Colonic mucosa (tissue), 4 donors: ENCODE measurements around the gene NT5C1A. TPM values are rescaled to one million over a fixed set of nuclear protein-coding genes. Genes with fewer than 3 reads are reported as not detected.
A peak's percentile ranks its signal among the peaks of the same experiment; 100 is the strongest.

Experiments used
- DNase-seq: peaks from one replicate; pipeline ENCODE4 v3.0.0-alpha.2; 2020
- H3K27ac ChIP-seq: fragments of 200-600 bp; one replicate; pipeline ENCODE4 v1.8.0; 2021
- H3K27me3 ChIP-seq: fragments of 200-600 bp; one replicate; pipeline ENCODE4 v1.8.0; 2021
- H3K36me3 ChIP-seq: fragments of 200-600 bp; one replicate; pipeline ENCODE4 v1.8.0; 2021
- H3K4me1 ChIP-seq: fragments of 200-600 bp; one replicate; pipeline ENCODE4 v1.8.0; 2021; ENCODE audit warnings: mild to moderate bottlenecking
- H3K4me3 ChIP-seq: fragments of 200-600 bp; one replicate; pipeline ENCODE4 v1.8.0; 2021
- H3K9ac ChIP-seq, 2 donors: one replicate each; pipeline ENCODE4 v1.7.0; 2013; ENCODE audit warnings: control low read depth in 2 of 2, low read depth in 2 of 2, low read length in 2 of 2
- H3K9me3 ChIP-seq: fragments of 200-600 bp; one replicate; pipeline ENCODE4 v1.8.0; 2021
- CTCF ChIP-seq: fragments of 200-600 bp; IDR thresholded peaks from one replicate; pipeline ENCODE4 v1.8.0; 2022; ENCODE audit warnings: antibody characterized with exemption, mild to moderate bottlenecking
- intact Hi-C: fragments of 100-400 bp; cut with DNase I; formaldehyde crosslinking; loops from one replicate; pipeline ENCODE4 v1.14.1; 2022
- total RNA-seq, 2 donors: library from RNA; stranded (reverse); fragmentation: NEBNext Ultra II Directional in 1 of 2; extraction: Animal tissue kit (Norgen Biotek cat#: 25700) in 1 of 2; gene quantifications; one replicate each; pipeline ENCODE4 v1.2.1, GENCODE V29; 2021
- donor health status: healthy.
- donor health status: DM: no; HTN: no; CAD: no.
- donor health status: DM: no; HTN: no; CAD: no.

NT5C1A gene
- total RNA-seq, 2 donors from 2014 or later: not detected

- no peak for TF ChIP-seq CTCF
Observed at GRCh38 chr1:39657402-39657801, 14.5 kb downstream of the NT5C1A start.

GRCh38 chr1:39656391-39656790, 15.5 kb downstream of the NT5C1A start:
- Histone ChIP-seq H3K4me1 (no peaks in the 10 kb centered on the region), H3K9me3 (no peaks in the 10 kb centered on the region), H3K36me3 (no peaks in the 10 kb centered on the region), H3K9ac (no peak overlapping the region), H3K27me3 (no peaks in the 10 kb centered on the region), H3K4me3 (no peak overlapping the region), H3K27ac (no peak overlapping the region)
- intact Hi-C loops: loop anchor here (10.0 kb wide), 1 partner anchor 562 kb away; no protein-coding TSS in a partner anchor
- DNase-seq: no peak
- TF ChIP-seq CTCF: no peak

More at GRCh38 chr1:39657402-39657801, 14.5 kb downstream of the NT5C1A start:
- no peak overlapping the region for H3K4me3 ChIP-seq
- intact Hi-C loops: loop anchor here (10.0 kb wide), 1 partner anchor 563 kb away; no protein-coding TSS in a partner anchor
- no peaks in the 10 kb centered on the region for H3K9me3 ChIP-seq
- no peak overlapping the region for H3K9ac ChIP-seq
- H3K4me1 ChIP-seq: no peaks in the 10 kb centered on the region
- H3K36me3 ChIP-seq: no peaks in the 10 kb centered on the region
- no peak overlapping the region for H3K27ac ChIP-seq
- DNase-seq: no peak
- H3K27me3 ChIP-seq: no peaks in the 10 kb centered on the region

GRCh38 chr1:39655578-39656268, 16.2 kb downstream of the NT5C1A start:
- no peak overlapping the region for H3K27ac ChIP-seq
- no peak overlapping the region for H3K4me3 ChIP-seq
- no peaks in the 10 kb centered on the region for H3K36me3 ChIP-seq
- no peak for DNase-seq
- no peak for TF ChIP-seq CTCF
- no peaks in the 10 kb centered on the region for H3K9me3 ChIP-seq
- no peaks in the 10 kb centered on the region for H3K27me3 ChIP-seq
- no peaks in the 10 kb centered on the region for H3K4me1 ChIP-seq
- intact Hi-C loops: loop anchor here (2.0 to 10.0 kb wide), 2 partner anchors 49 to 561 kb away; no protein-coding TSS in a partner anchor
- H3K9ac ChIP-seq: no peak overlapping the region

GRCh38 chr1:39654291-39654690, 17.6 kb downstream of the NT5C1A start:
- Histone ChIP-seq H3K9ac (no peak overlapping the region), H3K36me3 (no peaks in the 10 kb centered on the region), H3K4me3 (no peak overlapping the region), H3K9me3 (no peaks in the 10 kb centered on the region), H3K4me1 (no peaks in the 10 kb centered on the region), H3K27ac (no peak overlapping the region), H3K27me3 (no peaks in the 10 kb centered on the region)
- intact Hi-C loops: loop anchor here (2.0 to 10.0 kb wide), 2 partner anchors 47 to 559 kb away; no protein-coding TSS in a partner anchor
- no peak for DNase-seq
- no peak for TF ChIP-seq CTCF

- intact Hi-C loops: loop anchor here (2.0 to 10.0 kb wide), 2 partner anchors 47 to 559 kb away; no protein-coding TSS in a partner anchor
- DNase-seq: peak; percentile 73
- Histone ChIP-seq H3K9ac (no peak overlapping the region), H3K4me1 (no peaks in the 10 kb centered on the region), H3K9me3 (no peaks in the 10 kb centered on the region), H3K27ac (no peak overlapping the region), H3K27me3 (no peaks in the 10 kb centered on the region), H3K36me3 (no peaks in the 10 kb centered on the region), H3K4me3 (no peak overlapping the region)
- peak; percentile 88 for TF ChIP-seq CTCF
Observed at GRCh38 chr1:39653546-39654031, 18.3 kb downstream of the NT5C1A start.
